Measurements from ENCODE around the gene ATF2.

Gene ATF2

DNA sequence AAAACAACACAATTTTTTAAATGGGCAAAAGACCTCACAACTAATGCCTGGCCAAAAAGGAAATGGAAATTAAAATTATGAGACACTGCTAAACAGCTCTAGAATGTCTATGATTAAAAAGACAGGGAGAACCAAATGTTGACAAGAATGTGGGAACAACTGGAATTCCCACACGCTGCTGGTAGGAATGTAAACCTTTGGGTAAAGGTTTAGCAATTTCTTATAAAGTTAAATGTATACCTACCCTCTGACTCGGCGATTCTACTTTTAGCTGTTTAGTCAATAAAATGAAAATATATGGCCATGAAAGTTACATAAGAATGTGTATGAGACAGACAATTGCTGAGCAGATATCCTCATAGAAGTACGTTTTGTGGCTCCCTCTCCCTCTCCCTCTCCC, 60.9 kb downstream of the ATF2 start:
- TF ChIP-seq TAF1 (IDR thresholded peaks at IDR 0.05; ENCODE audit: borderline replicate concordance, insufficient read depth, low read length) (no peak), POLR2AphosphoS5 (IDR thresholded peaks at IDR 0.05; ENCODE audit: low read depth, low read length) (no peak), FOXP2 (optimal IDR thresholded peaks at IDR 0.05; ENCODE audit: borderline replicate concordance, extremely low read depth, extremely low read length, insufficient read depth) (no peak), SIN3A (IDR thresholded peaks at IDR 0.05; ENCODE audit: borderline replicate concordance, insufficient read depth, low read length) (no peak)
- TF ChIP-seq, protein P1, sequence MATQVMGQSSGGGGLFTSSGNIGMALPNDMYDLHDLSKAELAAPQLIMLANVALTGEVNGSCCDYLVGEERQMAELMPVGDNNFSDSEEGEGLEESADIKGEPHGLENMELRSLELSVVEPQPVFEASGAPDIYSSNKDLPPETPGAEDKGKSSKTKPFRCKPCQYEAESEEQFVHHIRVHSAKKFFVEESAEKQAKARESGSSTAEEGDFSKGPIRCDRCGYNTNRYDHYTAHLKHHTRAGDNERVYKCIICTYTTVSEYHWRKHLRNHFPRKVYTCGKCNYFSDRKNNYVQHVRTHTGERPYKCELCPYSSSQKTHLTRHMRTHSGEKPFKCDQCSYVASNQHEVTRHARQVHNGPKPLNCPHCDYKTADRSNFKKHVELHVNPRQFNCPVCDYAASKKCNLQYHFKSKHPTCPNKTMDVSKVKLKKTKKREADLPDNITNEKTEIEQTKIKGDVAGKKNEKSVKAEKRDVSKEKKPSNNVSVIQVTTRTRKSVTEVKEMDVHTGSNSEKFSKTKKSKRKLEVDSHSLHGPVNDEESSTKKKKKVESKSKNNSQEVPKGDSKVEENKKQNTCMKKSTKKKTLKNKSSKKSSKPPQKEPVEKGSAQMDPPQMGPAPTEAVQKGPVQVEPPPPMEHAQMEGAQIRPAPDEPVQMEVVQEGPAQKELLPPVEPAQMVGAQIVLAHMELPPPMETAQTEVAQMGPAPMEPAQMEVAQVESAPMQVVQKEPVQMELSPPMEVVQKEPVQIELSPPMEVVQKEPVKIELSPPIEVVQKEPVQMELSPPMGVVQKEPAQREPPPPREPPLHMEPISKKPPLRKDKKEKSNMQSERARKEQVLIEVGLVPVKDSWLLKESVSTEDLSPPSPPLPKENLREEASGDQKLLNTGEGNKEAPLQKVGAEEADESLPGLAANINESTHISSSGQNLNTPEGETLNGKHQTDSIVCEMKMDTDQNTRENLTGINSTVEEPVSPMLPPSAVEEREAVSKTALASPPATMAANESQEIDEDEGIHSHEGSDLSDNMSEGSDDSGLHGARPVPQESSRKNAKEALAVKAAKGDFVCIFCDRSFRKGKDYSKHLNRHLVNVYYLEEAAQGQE (IDR thresholded peaks at IDR 0.05; ENCODE audit: insufficient read depth in 1 of 2, low read depth in 2 of 2, low read length in 2 of 2) = no peak

DNA sequence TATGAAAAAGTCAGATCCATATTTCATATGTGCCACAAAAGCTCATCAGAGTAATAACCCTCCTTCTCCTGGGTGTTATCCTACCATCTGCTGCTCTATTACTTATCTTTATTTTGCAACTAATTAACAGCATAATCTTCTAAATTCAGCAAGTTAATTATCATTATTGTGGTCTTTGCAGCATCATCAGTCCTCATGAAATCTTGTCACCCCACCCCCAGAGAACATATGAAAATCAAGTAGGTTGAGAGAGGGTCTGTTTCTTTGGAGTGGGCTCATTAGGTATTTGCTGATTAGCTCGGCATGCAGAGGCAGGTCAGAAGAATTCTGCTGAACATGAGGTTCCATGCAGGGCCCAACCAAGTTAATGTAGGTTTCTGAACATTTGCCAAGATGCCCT, 64.8 kb downstream of the ATF2 start:
- TF ChIP-seq, protein P1 (IDR thresholded peaks at IDR 0.05; ENCODE audit: insufficient read depth in 1 of 2, low read depth in 2 of 2, low read length in 2 of 2) = no peak
- TF ChIP-seq POLR2AphosphoS5 (IDR thresholded peaks at IDR 0.05; ENCODE audit: low read depth, low read length) = no peak
- TF ChIP-seq FOXP2 (optimal IDR thresholded peaks at IDR 0.05; ENCODE audit: borderline replicate concordance, extremely low read depth, extremely low read length, insufficient read depth) = no peak
- TF ChIP-seq TAF1 (IDR thresholded peaks at IDR 0.05; ENCODE audit: borderline replicate concordance, insufficient read depth, low read length) = no peak
- TF ChIP-seq SIN3A (IDR thresholded peaks at IDR 0.05; ENCODE audit: borderline replicate concordance, insufficient read depth, low read length) = no peak

DNA sequence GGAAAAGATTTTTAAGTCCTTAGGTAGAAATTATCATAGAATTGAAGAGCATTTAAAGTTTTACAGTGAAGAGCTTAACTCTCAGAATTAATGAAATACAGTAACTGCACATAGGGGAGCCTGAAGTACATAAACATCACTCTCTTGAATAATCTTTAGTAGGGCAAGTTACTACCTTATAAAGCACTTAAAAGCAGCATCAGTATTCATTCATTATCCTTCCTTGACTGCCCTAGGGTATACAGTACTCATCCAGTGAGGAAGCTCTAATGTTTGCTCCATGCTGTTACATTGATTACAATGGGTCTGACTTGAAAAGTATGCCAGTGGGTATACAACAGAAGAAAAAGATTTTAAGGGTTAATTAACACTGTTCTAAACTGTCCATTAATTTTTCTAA, 66.5 kb downstream of the ATF2 start:
- TF ChIP-seq SIN3A (IDR thresholded peaks at IDR 0.05; ENCODE audit: borderline replicate concordance, insufficient read depth, low read length) (no peak), TAF1 (IDR thresholded peaks at IDR 0.05; ENCODE audit: borderline replicate concordance, insufficient read depth, low read length) (no peak), FOXP2 (optimal IDR thresholded peaks at IDR 0.05; ENCODE audit: borderline replicate concordance, extremely low read depth, extremely low read length, insufficient read depth) (no peak), POLR2AphosphoS5 (IDR thresholded peaks at IDR 0.05; ENCODE audit: low read depth, low read length) (no peak)
- TF ChIP-seq, protein P1 (IDR thresholded peaks at IDR 0.05; ENCODE audit: insufficient read depth in 1 of 2, low read depth in 2 of 2, low read length in 2 of 2) = no peak

DNA sequence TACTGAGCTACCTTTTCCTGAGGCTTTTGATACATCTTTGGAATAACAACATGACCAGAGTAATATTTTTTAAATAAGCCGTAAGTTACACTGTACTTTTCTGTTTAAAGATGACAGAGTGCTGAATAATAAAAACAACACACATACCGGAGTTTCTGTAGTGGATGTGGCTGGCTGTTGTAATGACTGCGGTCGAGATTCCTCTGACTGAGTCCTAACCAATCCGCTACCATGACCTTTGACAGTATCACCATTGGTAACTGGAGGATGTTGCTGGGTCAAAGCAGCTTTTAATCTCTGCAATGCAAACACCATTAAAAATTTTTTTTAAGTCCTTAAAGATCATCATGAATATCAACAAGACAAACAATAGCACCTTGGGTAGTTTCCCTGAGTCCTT, 70.7 kb downstream of the ATF2 start:
- TF ChIP-seq, protein P1 (IDR thresholded peaks at IDR 0.05; ENCODE audit: insufficient read depth in 1 of 2, low read depth in 2 of 2, low read length in 2 of 2) = no peak
- TF ChIP-seq TAF1 (IDR thresholded peaks at IDR 0.05; ENCODE audit: borderline replicate concordance, insufficient read depth, low read length) (no peak), SIN3A (IDR thresholded peaks at IDR 0.05; ENCODE audit: borderline replicate concordance, insufficient read depth, low read length) (no peak), POLR2AphosphoS5 (IDR thresholded peaks at IDR 0.05; ENCODE audit: low read depth, low read length) (no peak), FOXP2 (optimal IDR thresholded peaks at IDR 0.05; ENCODE audit: borderline replicate concordance, extremely low read depth, extremely low read length, insufficient read depth) (no peak)

DNA sequence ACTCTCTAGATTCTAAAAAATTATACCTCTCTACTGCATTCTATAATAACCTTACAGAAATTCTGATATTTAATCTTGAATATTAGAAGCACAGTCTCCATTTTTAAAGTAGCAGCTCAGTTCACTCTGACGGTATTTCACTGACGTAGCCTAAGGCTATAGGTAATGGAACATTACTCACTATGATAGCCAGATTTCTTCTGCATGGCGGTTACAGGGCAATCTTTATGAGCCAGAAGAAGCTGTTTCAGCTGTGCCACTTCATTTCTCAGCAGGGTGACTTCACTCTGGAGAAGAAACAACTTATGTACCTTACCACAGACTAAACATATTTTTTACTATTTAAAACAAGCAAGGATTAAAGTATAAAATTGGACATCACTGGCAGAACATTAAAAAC, 87.5 kb downstream of the ATF2 start:
- TF ChIP-seq FOXP2 (optimal IDR thresholded peaks at IDR 0.05; ENCODE audit: borderline replicate concordance, extremely low read depth, extremely low read length, insufficient read depth) (no peak), TAF1 (IDR thresholded peaks at IDR 0.05; ENCODE audit: borderline replicate concordance, insufficient read depth, low read length) (no peak), POLR2AphosphoS5 (IDR thresholded peaks at IDR 0.05; ENCODE audit: low read depth, low read length) (no peak), SIN3A (IDR thresholded peaks at IDR 0.05; ENCODE audit: borderline replicate concordance, insufficient read depth, low read length) (no peak)
- TF ChIP-seq, protein P1 (IDR thresholded peaks at IDR 0.05; ENCODE audit: insufficient read depth in 1 of 2, low read depth in 2 of 2, low read length in 2 of 2) = no peak

All from PFSK-1 (cell line).